Activated naive CD8-positive, alpha-beta T cell (primary cell): ENCODE measurements around the gene JAML.

Experiments used
- H3K27ac Mint-ChIP-seq: one replicate; pipeline ENCODE4 v1.8.0; 2021; ENCODE audit warnings: mixed read lengths
- H3K27me3 Mint-ChIP-seq: one replicate; pipeline ENCODE4 v1.8.0; 2021; ENCODE audit warnings: mixed read lengths
- H3K36me3 Mint-ChIP-seq: one replicate; pipeline ENCODE4 v1.8.0; 2021; ENCODE audit warnings: mixed read lengths
- H3K4me1 Mint-ChIP-seq: one replicate; pipeline ENCODE4 v1.8.0; 2021; ENCODE audit warnings: low read depth, mixed read lengths
- H3K4me3 Mint-ChIP-seq: one replicate; pipeline ENCODE4 v1.8.0; 2021; ENCODE audit warnings: mild to moderate bottlenecking, mixed read lengths
- H3K9me3 Mint-ChIP-seq: one replicate; pipeline ENCODE4 v1.8.0; 2021; ENCODE audit warnings: low read depth, mixed read lengths

The JAML gene

GRCh38 chr11:118175031-118175992, 49.5 kb downstream of the JAML start:
- Mint-ChIP-seq H3K27me3 (no peaks in the 10 kb centered on the region), H3K9me3 (no peaks in the 10 kb centered on the region), H3K4me1 (peaks cover 2% of the 10 kb centered on the region)

GRCh38 chr11:118174006-118174567, 50.7 kb downstream of the JAML start:
- Mint-ChIP-seq H3K4me1 (peaks cover 2% of the 10 kb centered on the region), H3K27me3 (no peaks in the 10 kb centered on the region), H3K27ac (no peak overlapping the region), H3K9me3 (no peaks in the 10 kb centered on the region), H3K4me3 (no peak overlapping the region), H3K36me3 (no peaks in the 10 kb centered on the region)

More at GRCh38 chr11:118175031-118175992, 49.5 kb downstream of the JAML start:
- H3K36me3 Mint-ChIP-seq = no peaks in the 10 kb centered on the region
- no peak overlapping the region for H3K4me3 Mint-ChIP-seq
- no peak overlapping the region for H3K27ac Mint-ChIP-seq

GRCh38 chr11:118172356-118172755, 52.5 kb downstream of the JAML start:
- no peaks in the 10 kb centered on the region for H3K27me3 Mint-ChIP-seq
- H3K27ac Mint-ChIP-seq = no peak overlapping the region
- H3K4me3 Mint-ChIP-seq = no peak overlapping the region

GRCh38 chr11:118171269-118172062, 53.3 kb downstream of the JAML start:
- H3K4me3 Mint-ChIP-seq = no peak overlapping the region
- H3K9me3 Mint-ChIP-seq = no peaks in the 10 kb centered on the region
- H3K36me3 Mint-ChIP-seq = no peaks in the 10 kb centered on the region
- H3K4me1 Mint-ChIP-seq = peaks cover 2% of the 10 kb centered on the region
- H3K27me3 Mint-ChIP-seq = no peaks in the 10 kb centered on the region
- H3K27ac Mint-ChIP-seq = no peak overlapping the region

More at GRCh38 chr11:118172356-118172755, 52.5 kb downstream of the JAML start:
- peaks cover 2% of the 10 kb centered on the region for H3K4me1 Mint-ChIP-seq
- H3K36me3 Mint-ChIP-seq = no peaks in the 10 kb centered on the region
- no peaks in the 10 kb centered on the region for H3K9me3 Mint-ChIP-seq

GRCh38 chr11:118170882-118171268, 53.9 kb downstream of the JAML start:
- Mint-ChIP-seq H3K9me3 (no peaks in the 10 kb centered on the region), H3K27me3 (no peaks in the 10 kb centered on the region), H3K4me1 (peaks cover 2% of the 10 kb centered on the region), H3K36me3 (no peaks in the 10 kb centered on the region), H3K4me3 (no peak overlapping the region), H3K27ac (no peak overlapping the region)

GRCh38 chr11:118170231-118170630, 54.6 kb downstream of the JAML start:
- H3K4me3 Mint-ChIP-seq = no peak overlapping the region
- H3K27me3 Mint-ChIP-seq = no peaks in the 10 kb centered on the region
- peaks cover 2% of the 10 kb centered on the region for H3K4me1 Mint-ChIP-seq

GRCh38 chr11:118169300-118170140, 55.3 kb downstream of the JAML start:
- H3K27ac Mint-ChIP-seq = no peak overlapping the region
- no peaks in the 10 kb centered on the region for H3K27me3 Mint-ChIP-seq
- no peak overlapping the region for H3K4me3 Mint-ChIP-seq
- peaks cover 2% of the 10 kb centered on the region for H3K4me1 Mint-ChIP-seq
- H3K36me3 Mint-ChIP-seq = no peaks in the 10 kb centered on the region
- H3K9me3 Mint-ChIP-seq = no peaks in the 10 kb centered on the region

More at GRCh38 chr11:118170231-118170630, 54.6 kb downstream of the JAML start:
- Mint-ChIP-seq H3K27ac (no peak overlapping the region), H3K36me3 (no peaks in the 10 kb centered on the region), H3K9me3 (no peaks in the 10 kb centered on the region)

- no peaks in the 10 kb centered on the region for H3K27me3 Mint-ChIP-seq
- no peaks in the 10 kb centered on the region for H3K9me3 Mint-ChIP-seq
- H3K27ac Mint-ChIP-seq = no peak overlapping the region
- peaks cover 2% of the 10 kb centered on the region for H3K4me1 Mint-ChIP-seq
- no peaks in the 10 kb centered on the region for H3K36me3 Mint-ChIP-seq
- no peak overlapping the region for H3K4me3 Mint-ChIP-seq
Measured at GRCh38 chr11:118168751-118169150, 56.1 kb downstream of the JAML start.

- Mint-ChIP-seq H3K27ac (no peak overlapping the region), H3K27me3 (no peaks in the 10 kb centered on the region), H3K4me1 (peaks cover 2% of the 10 kb centered on the region), H3K36me3 (no peaks in the 10 kb centered on the region), H3K4me3 (no peak overlapping the region), H3K9me3 (no peaks in the 10 kb centered on the region)
Measured at GRCh38 chr11:118168316-118168715, 56.5 kb downstream of the JAML start.

GRCh38 chr11:118167906-118168305, 56.9 kb downstream of the JAML start:
- no peaks in the 10 kb centered on the region for H3K27me3 Mint-ChIP-seq
- H3K4me3 Mint-ChIP-seq = no peak overlapping the region
- no peaks in the 10 kb centered on the region for H3K36me3 Mint-ChIP-seq
- H3K9me3 Mint-ChIP-seq = no peaks in the 10 kb centered on the region
- H3K27ac Mint-ChIP-seq = no peak overlapping the region
- H3K4me1 Mint-ChIP-seq = peaks cover 2% of the 10 kb centered on the region

- H3K9me3 Mint-ChIP-seq = no peaks in the 10 kb centered on the region
- no peak overlapping the region for H3K27ac Mint-ChIP-seq
- no peaks in the 10 kb centered on the region for H3K27me3 Mint-ChIP-seq
- no peak overlapping the region for H3K4me3 Mint-ChIP-seq
- H3K36me3 Mint-ChIP-seq = no peaks in the 10 kb centered on the region
- peaks cover 2% of the 10 kb centered on the region for H3K4me1 Mint-ChIP-seq
Measured at GRCh38 chr11:118167253-118167652, 57.6 kb downstream of the JAML start.

- Mint-ChIP-seq H3K27me3 (no peaks in the 10 kb centered on the region), H3K36me3 (no peaks in the 10 kb centered on the region), H3K27ac (no peak overlapping the region), H3K4me3 (no peak overlapping the region), H3K4me1 (peaks cover under 1% of the 10 kb centered on the region), H3K9me3 (no peaks in the 10 kb centered on the region)
Measured at GRCh38 chr11:118166641-118167040, 58.2 kb downstream of the JAML start.

- H3K4me3 Mint-ChIP-seq = no peak overlapping the region
- H3K36me3 Mint-ChIP-seq = no peaks in the 10 kb centered on the region
- H3K27me3 Mint-ChIP-seq = no peaks in the 10 kb centered on the region
- H3K9me3 Mint-ChIP-seq = no peaks in the 10 kb centered on the region
- H3K27ac Mint-ChIP-seq = no peak overlapping the region
- H3K4me1 Mint-ChIP-seq = no peaks in the 10 kb centered on the region
Measured at GRCh38 chr11:118164885-118165284, 59.9 kb downstream of the JAML start.

GRCh38 chr11:118163494-118163893, 61.3 kb downstream of the JAML start:
- Mint-ChIP-seq H3K36me3 (no peaks in the 10 kb centered on the region), H3K4me3 (no peak overlapping the region), H3K9me3 (no peaks in the 10 kb centered on the region), H3K27me3 (no peaks in the 10 kb centered on the region), H3K27ac (no peak overlapping the region), H3K4me1 (no peaks in the 10 kb centered on the region)
